H1 (cell line): ENCODE measurements around the gene RAD9B. TPM values are rescaled to one million over a fixed set of nuclear protein-coding genes. Genes with fewer than 3 reads are reported as not detected.

Experiments
- CTCF ChIA-PET: fragments of 300-600 bp; sonication (Branson Sonifier 250); formaldehyde crosslinking; loops from one replicate; lab custom pipeline; 2021; ENCODE audit not compliant: partially characterized antibody; lab: Charles Lee
- POLR2A ChIA-PET: fragments of 300-600 bp; sonication (Branson Sonifier 250); formaldehyde crosslinking; loops from one replicate; lab custom pipeline; 2021; ENCODE audit warnings: inconsistent platforms; ENCODE audit not compliant: partially characterized antibody; lab: Charles Lee
- DNase-seq, 2 experiments: peaks; one replicate each; pipeline versions ENCODE4 v3.0.0 to v3.0.0-alpha.2; 2010 to 2022; ENCODE audit warnings: low spot score in 2 of 2, low read depth in 1 of 2, mixed read lengths in 1 of 2
- FAIRE-seq: peaks from 2 replicates; lab custom pipeline; 2011; peaks lifted over from hg19 to GRCh38; lab: Jason Lieb, UNC
- H2AFZ ChIP-seq: 2 replicates; pipeline ENCODE4 v1.8.1; 2012; ENCODE audit warnings: low read length, inconsistent platforms
- H2AK5ac ChIP-seq: 2 replicates; pipeline ENCODE4 v1.6.1; 2013; ENCODE audit warnings: low read depth, low read length
- H2BK120ac ChIP-seq: replicated peaks from 2 replicates; pipeline ENCODE3; 2013; ENCODE audit warnings: low read depth, low read length, inconsistent platforms
- H2BK12ac ChIP-seq: 2 replicates; pipeline ENCODE4 v1.6.1; 2013; ENCODE audit warnings: low read depth, low read length
- H2BK15ac ChIP-seq: 2 replicates; pipeline ENCODE4 v1.6.1; 2013; ENCODE audit warnings: low read length
- H2BK20ac ChIP-seq: 2 replicates; pipeline ENCODE4 v1.6.1; 2013; ENCODE audit warnings: low read length
- H2BK5ac ChIP-seq: 2 replicates; pipeline ENCODE4 v1.6.1; 2013; ENCODE audit warnings: low read depth, low read length
- H3K14ac ChIP-seq: 2 replicates; pipeline ENCODE4 v1.6.1; 2013; ENCODE audit warnings: inconsistent platforms; ENCODE audit not compliant: insufficient read length
- H3K18ac ChIP-seq: 2 replicates; pipeline ENCODE4 v1.6.1; 2013; ENCODE audit warnings: low read length; ENCODE audit errors: extremely low read depth
- H3K23ac ChIP-seq: 2 replicates; pipeline ENCODE4 v1.6.1; 2013; ENCODE audit warnings: inconsistent platforms; ENCODE audit not compliant: insufficient read length
- H3K23me2 ChIP-seq: 2 replicates; pipeline ENCODE4 v1.6.1; 2013; ENCODE audit warnings: low read depth, low read length
- H3K27ac ChIP-seq: 2 replicates; pipeline ENCODE4 v1.6.1; 2011; ENCODE audit warnings: low read depth, low read length, inconsistent platforms
- H3K27me3 ChIP-seq, 4 experiments: replicated peaks in 1 of 4; 1 replicate in 1 of 4; 2 replicates in 3 of 4; pipeline versions ENCODE4 v1.6.1 to v1.8.1; 2011 to 2013; ENCODE audit warnings: low read length in 3 of 4, mild to moderate bottlenecking in 3 of 4, inconsistent platforms in 2 of 4, mixed read lengths in 2 of 4, moderate library complexity in 1 of 4; ENCODE audit not compliant: control insufficient read depth in 3 of 4, insufficient read depth in 3 of 4; ENCODE audit errors: extremely low read depth in 1 of 4
- H3K36me3 ChIP-seq, 4 experiments: 2 replicates each; pipeline versions ENCODE4 v1.6.1 to v1.8.1; 2011 to 2013; ENCODE audit warnings: mild to moderate bottlenecking in 4 of 4, low read length in 3 of 4, moderate library complexity in 2 of 4, control low read depth in 1 of 4, inconsistent platforms in 1 of 4; ENCODE audit not compliant: insufficient read depth in 4 of 4, control insufficient read depth in 2 of 4
- H3K4ac ChIP-seq: replicated peaks from 2 replicates; pipeline ENCODE3; 2013; ENCODE audit warnings: low read length, low read depth, mixed read lengths, inconsistent platforms; ENCODE audit not compliant: insufficient read length
- H3K4me1 ChIP-seq, 4 experiments: replicated peaks in 1 of 4; 1 replicate in 1 of 4; 2 replicates in 3 of 4; pipeline versions ENCODE4 v1.6.1 to v1.8.1; 2011 to 2013; ENCODE audit warnings: low read length in 3 of 4, inconsistent platforms in 2 of 4, mixed read lengths in 1 of 4; ENCODE audit not compliant: insufficient read depth in 4 of 4, control insufficient read depth in 3 of 4
- H3K4me2 ChIP-seq, 2 experiments: 2 replicates each; pipeline versions ENCODE4 v1.6.1 to v1.8.1; 2011 to 2013; ENCODE audit warnings: low read depth in 2 of 2, low read length in 2 of 2, control low read depth in 1 of 2, inconsistent platforms in 1 of 2, mild to moderate bottlenecking in 1 of 2; ENCODE audit not compliant: insufficient read depth in 1 of 2
- H3K4me3 ChIP-seq, 4 experiments: fragments of 200-600, 300-600 bp in 1 of 4; sonication (generic), shearing (Covaris generic), sonication (Bioruptor Twin) in 1 of 4; 2 replicates each; pipeline versions ENCODE4 v1.5.1 to v1.8.1; 2011 to 2016; ENCODE audit warnings: low read length in 4 of 4, low read depth in 3 of 4, control low read depth in 2 of 4, inconsistent platforms in 2 of 4, mild to moderate bottlenecking in 2 of 4, mixed read lengths in 1 of 4, moderate library complexity in 1 of 4; ENCODE audit not compliant: insufficient read depth in 2 of 4; ENCODE audit errors: extremely low read depth in 1 of 4
- H3K56ac ChIP-seq: replicated peaks from 2 replicates; pipeline ENCODE3; 2013; ENCODE audit warnings: low read depth, mild to moderate bottlenecking, mixed read lengths, low read length, inconsistent platforms; ENCODE audit not compliant: insufficient read length
- H3K79me1 ChIP-seq: 2 replicates; pipeline ENCODE4 v1.6.1; 2013; ENCODE audit warnings: low read depth, low read length, control low read depth
- H3K79me2 ChIP-seq, 2 experiments: 2 replicates each; pipeline versions ENCODE4 v1.6.1 to v1.8.1; 2012 to 2013; ENCODE audit warnings: low read length in 2 of 2, mild to moderate bottlenecking in 2 of 2, inconsistent platforms in 1 of 2; ENCODE audit not compliant: insufficient read depth in 2 of 2, control insufficient read depth in 1 of 2
- H3K9ac ChIP-seq, 4 experiments: replicated peaks in 1 of 4; 1 replicate in 1 of 4; 2 replicates in 3 of 4; pipeline versions ENCODE4 v1.6.1 to v1.8.1; 2011 to 2013; ENCODE audit warnings: low read depth in 3 of 4, low read length in 3 of 4, control low read depth in 2 of 4, mild to moderate bottlenecking in 2 of 4, moderate library complexity in 2 of 4, inconsistent platforms in 1 of 4; ENCODE audit errors: extremely low read depth in 1 of 4
- H3K9me3 ChIP-seq, 2 experiments: 2 replicates each; pipeline versions ENCODE4 v1.6.1 to v1.8.1; 2012 to 2013; ENCODE audit warnings: mild to moderate bottlenecking in 2 of 2, moderate library complexity in 2 of 2, control low read depth in 1 of 2, inconsistent platforms in 1 of 2, low read depth in 1 of 2, low read length in 1 of 2, mixed read lengths in 1 of 2; ENCODE audit not compliant: insufficient read depth in 2 of 2
- H4K20me1 ChIP-seq, 2 experiments: replicated peaks in 1 of 2; 2 replicates each; pipeline versions ENCODE3 to v1.8.1; 2011 to 2013; ENCODE audit warnings: inconsistent platforms in 2 of 2, low read length in 2 of 2, mild to moderate bottlenecking in 1 of 2; ENCODE audit not compliant: insufficient read depth in 2 of 2, control insufficient read depth in 1 of 2
- H4K5ac ChIP-seq: 2 replicates; pipeline ENCODE4 v1.6.1; 2013; ENCODE audit warnings: low read length, low read depth, mixed read lengths, inconsistent platforms; ENCODE audit not compliant: insufficient read length
- H4K8ac ChIP-seq: 2 replicates; pipeline ENCODE4 v1.8.0; 2013; ENCODE audit warnings: mild to moderate bottlenecking, moderate library complexity, low read length, inconsistent platforms; ENCODE audit not compliant: insufficient read depth; ENCODE audit errors: extremely low read depth
- H4K91ac ChIP-seq: replicated peaks from 2 replicates; pipeline ENCODE3; 2013; ENCODE audit warnings: low read length, mixed read lengths, inconsistent platforms; ENCODE audit not compliant: insufficient read length
- PHF8 ChIP-seq: fragments of 200-600 bp; sonication (generic); conservative IDR thresholded peaks from 2 replicates; pipeline ENCODE4 v1.7.1; 2012; ENCODE audit warnings: low read depth, mild to moderate bottlenecking, inconsistent platforms, low read length, moderate library complexity
- POLR2A ChIP-seq, 2 experiments: IDR thresholded peaks; 1 replicate in 1 of 2; 2 replicates in 1 of 2; pipeline ENCODE4 v1.6.1; 2011; ENCODE audit warnings: low read depth in 2 of 2, low read length in 2 of 2, mild to moderate bottlenecking in 2 of 2; ENCODE audit errors: control extremely low read depth in 1 of 2
- RNF2 ChIP-seq: fragments of 200-900, 300-1000 bp; sonication (generic); IDR thresholded peaks from 2 replicates; pipeline ENCODE4 v1.7.1; 2016; ENCODE audit warnings: borderline replicate concordance, low read depth, mild to moderate bottlenecking, antibody characterized with exemption, low read length; ENCODE audit not compliant: poor library complexity, severe bottlenecking; ENCODE audit errors: missing control alignments
- TCF12 ChIP-seq: IDR thresholded peaks from 2 replicates; pipeline ENCODE4 v1.6.1; 2011; ENCODE audit warnings: low read depth, mild to moderate bottlenecking, low read length
- whole genome bisulfite sequencing, 2 experiments: shearing (Covaris generic) in 1 of 2; methylation state at CpG; one replicate each; pipeline versions ENCODE4 v1.1.6 to v1.1.7; 2013 to 2015; ENCODE audit warnings: low lambda C conversion rate in 2 of 2, mixed read lengths in 2 of 2, inconsistent platforms in 1 of 2, low coverage in 1 of 2, missing lambda C conversion rate in 1 of 2; ENCODE audit not compliant: insufficient replicate concordance in 2 of 2, insufficient coverage in 1 of 2, insufficient read length in 1 of 2; ENCODE audit errors: extremely low coverage in 1 of 2, missing lambda C conversion rate in 1 of 2; 5-methylcytosine and 5-hydroxymethylcytosine counted together
- polyA plus RNA-seq, 7 experiments: library from polyadenylated mRNA; depleted of rRNA in 3 of 7; stranded (reverse) in 5 of 7; unstranded in 2 of 7; fragments of >200 nt in 5 of 7; fragments of 200-250 nt in 2 of 7; gene quantifications; 1 replicate in 5 of 7; 2 replicates in 1 of 7; 4 replicates in 1 of 7; pipeline versions ENCODE4 v1.2.1 to v1.2.3, GENCODE V29; 2011 to 2013; ENCODE audit warnings: missing spikeins in 2 of 7, mixed read lengths in 2 of 7
- total RNA-seq: library from RNA; stranded (reverse); fragmentation: NEBNext Ultra II Directional; extraction: Animal tissue kit (Norgen Biotek cat#: 25700); gene quantifications from 2 replicates; pipeline ENCODE4 v1.2.1, GENCODE V29; 2021

Gene RAD9B
- total and polyA plus RNA-seq, 2 of the 8 experiments (the other 6 are each of a cell fraction or from before 2014, with no cell fraction given), result 0.06 TPM; not detected in 1

DNA sequence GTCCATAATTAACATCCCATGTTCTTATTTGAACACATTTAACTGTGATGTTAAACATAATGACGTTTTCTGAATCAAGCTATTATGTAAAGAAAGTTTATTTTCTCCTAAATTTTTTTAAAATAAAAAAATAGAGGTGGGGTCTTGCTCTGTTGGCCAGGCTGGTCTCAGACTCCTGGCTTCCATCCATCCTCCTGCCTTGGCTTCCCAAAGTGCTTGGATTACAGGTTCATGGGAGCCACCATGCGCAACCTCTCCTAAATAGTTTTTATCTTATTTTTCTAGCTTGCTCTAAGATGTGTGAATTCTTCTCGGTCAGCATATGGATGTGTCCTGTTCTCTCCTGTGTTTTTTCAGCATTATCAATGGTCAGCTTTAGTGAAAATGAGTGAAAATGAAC, 3.2 kb downstream of the RAD9B start:
- H2BK20ac ChIP-seq, result no peak overlapping the region
- peaks cover 0 to 9% of the 10 kb centered on the region in 2 experiments; a peak in 2 of 4 replicates for H3K79me2 ChIP-seq
- no peaks in the 10 kb centered on the region for H3K4me1 ChIP-seq
- H3K4ac ChIP-seq, result no peak overlapping the region
- H2BK5ac ChIP-seq, result no peak overlapping the region
- H3K4me3 ChIP-seq, result no peak overlapping the region
- peaks cover 4% of the 10 kb centered on the region; the same call in 1 of the 2 replicates for H3K23me2 ChIP-seq
- POLR2A ChIA-PET, result interaction anchor here (1.4 kb wide), 1 partner anchor 37 kb away, joined by 6 read pairs; the partner anchor contains the start of genes FAM216A and GPN3
- no peak overlapping the region for H3K14ac ChIP-seq
- H2BK12ac ChIP-seq, result no peak overlapping the region
- H3K9me3 ChIP-seq, result peaks cover 4 to 5% of the 10 kb centered on the region in 2 experiments; a peak in 2 of 4 replicates
- H3K27ac ChIP-seq, result no peak overlapping the region
- no peak overlapping the region for H4K8ac ChIP-seq
- no peaks in the 10 kb centered on the region for H3K79me1 ChIP-seq
- TF ChIP-seq TCF12 (no peak), PHF8 (no peak), POLR2A (IDR thresholded peaks at IDR 0.05; ENCODE audit: control extremely low read depth in 1 of 2, low read depth in 2 of 2, low read length in 2 of 2) (no peak), RNF2 (no peak)
- TF ChIP-seq, all 59 proteins: peak for 0
- Histone ChIP-seq H3K4me2 (no peak overlapping the region), H3K27me3 (peaks cover 3 to 13% (median 12%) of the 10 kb centered on the region in 4 experiments), H2BK120ac (no peak overlapping the region), H3K23ac (no peak overlapping the region), H3K36me3 (no peaks in the 10 kb centered on the region), H4K5ac (no peak overlapping the region), H3K9ac (no peak overlapping the region), H2AK5ac (no peak overlapping the region), H2AFZ (no peak overlapping the region), H4K20me1 (no peaks in the 10 kb centered on the region), H2BK15ac (no peak overlapping the region), H3K56ac (no peak overlapping the region), H4K91ac (no peak overlapping the region), H3K18ac (no peak overlapping the region)
- FAIRE-seq (no peak), DNase-seq (no peak)
- 76% methylated on average over 3 of the region's 3 CpGs; no CpG with 5 or more reads in 1 of the 2 experiments for WGBS, 2 experiments
- CTCF ChIA-PET, result interaction anchor here (0.6 to 2.5 kb wide), 4 partner anchors 9 to 185 kb away, joined by 3 to 8 read pairs (median 4); partner anchors contain the start of genes FAM216A and GPN3
